IMR-90 (cell line): ENCODE measurements around the gene FRY. TPM values are rescaled to one million over a fixed set of nuclear protein-coding genes. Genes with fewer than 3 reads are reported as not detected.
A peak's percentile ranks its signal among the peaks of the same experiment; 100 is the strongest.

Experiments
- ATAC-seq: fragments of 200-7000 bp; cut with Tn5 transposase; 2 replicates; pipeline ENCODE4 v1.9.1; 2020; ENCODE audit warnings: low read depth, mild to moderate bottlenecking, moderate library complexity
- BruUV-seq: library from RNA; stranded (reverse); fragments of 400-500 nt; replicated peaks from 2 replicates; lab custom pipeline; 2021; lab: Mats Ljungman, UMichigan
- CTCF ChIA-PET: fragments of 300-600 bp; formaldehyde crosslinking; extraction: SDS; loops from one replicate; lab custom pipeline; 2021; ENCODE audit warnings: antibody characterized with exemption; lab: Yijun Ruan, JAX
- POLR2A ChIA-PET: fragments of 300-600 bp; sonication (Branson Sonifier 250); formaldehyde crosslinking; loops from one replicate; lab custom pipeline; 2022; ENCODE audit warnings: antibody characterized with exemption; ENCODE audit not compliant: unreplicated experiment; lab: Charles Lee
- DNase-seq: peaks from one replicate; pipeline ENCODE4 v3.0.0; 2013
- H2AFZ ChIP-seq: replicated peaks from 2 replicates; pipeline ENCODE3; 2013; ENCODE audit warnings: low read length, mild to moderate bottlenecking; ENCODE audit not compliant: poor library complexity
- H2AK5ac ChIP-seq: 2 replicates; pipeline ENCODE4 v1.6.1; 2013; ENCODE audit warnings: low read depth, low read length, inconsistent platforms
- H2AK9ac ChIP-seq: replicated peaks from 2 replicates; pipeline ENCODE3; 2013; ENCODE audit warnings: mild to moderate bottlenecking, low read depth, low read length, moderate library complexity; ENCODE audit not compliant: poor library complexity
- H2BK120ac ChIP-seq: 2 replicates; pipeline ENCODE4 v1.6.1; 2013; ENCODE audit warnings: low read depth, low read length, inconsistent platforms
- H2BK15ac ChIP-seq: 3 replicates; pipeline ENCODE4 v1.6.1; 2013; ENCODE audit warnings: low read depth, low read length, inconsistent platforms
- H2BK20ac ChIP-seq: 2 replicates; pipeline ENCODE4 v1.6.1; 2013; ENCODE audit warnings: low read depth, mild to moderate bottlenecking, inconsistent platforms, low read length, moderate library complexity
- H2BK5ac ChIP-seq: 2 replicates; pipeline ENCODE4 v1.6.1; 2013; ENCODE audit warnings: mild to moderate bottlenecking, low read depth, low read length, inconsistent platforms; ENCODE audit not compliant: poor library complexity, severe bottlenecking
- H3K14ac ChIP-seq: replicated peaks from 2 replicates; pipeline ENCODE4 v1.6.1; 2013; ENCODE audit warnings: low read depth, low read length, inconsistent platforms
- H3K18ac ChIP-seq: 2 replicates; pipeline ENCODE4 v1.6.1; 2013; ENCODE audit warnings: low read depth, low read length, control low read depth
- H3K23ac ChIP-seq: 2 replicates; pipeline ENCODE4 v1.6.1; 2013; ENCODE audit warnings: low read depth, low read length, inconsistent platforms
- H3K27ac ChIP-seq: 2 replicates; pipeline ENCODE4 v1.5.1; 2013; ENCODE audit warnings: mild to moderate bottlenecking, control low read depth, low read length; ENCODE audit not compliant: insufficient read depth
- H3K27me3 ChIP-seq: 2 replicates; pipeline ENCODE4 v1.6.1; 2013; ENCODE audit warnings: low read length; ENCODE audit not compliant: control insufficient read depth, insufficient read depth
- H3K36me3 ChIP-seq: 2 replicates; pipeline ENCODE4 v1.6.1; 2013; ENCODE audit warnings: low read length, mixed read lengths; ENCODE audit not compliant: control insufficient read depth, insufficient read depth
- H3K4ac ChIP-seq: 2 replicates; pipeline ENCODE4 v1.6.1; 2013; ENCODE audit warnings: low read depth, low read length, inconsistent platforms
- H3K4me1 ChIP-seq: 2 replicates; pipeline ENCODE4 v1.6.1; 2013; ENCODE audit warnings: low read length, mixed read lengths; ENCODE audit not compliant: control insufficient read depth, insufficient read depth
- H3K4me2 ChIP-seq: 2 replicates; pipeline ENCODE4 v1.6.1; 2013; ENCODE audit warnings: low read depth, mild to moderate bottlenecking, control low read depth, low read length, moderate library complexity
- H3K4me3 ChIP-seq: 2 replicates; pipeline ENCODE4 v1.5.1; 2013; ENCODE audit warnings: low read depth, mild to moderate bottlenecking, control low read depth, low read length, moderate library complexity; ENCODE audit not compliant: insufficient read depth
- H3K56ac ChIP-seq: 2 replicates; pipeline ENCODE4 v1.6.1; 2013; ENCODE audit warnings: low read length, inconsistent platforms; ENCODE audit not compliant: insufficient read depth; ENCODE audit errors: extremely low read depth
- H3K79me1 ChIP-seq, 2 experiments: 2 replicates each; pipeline ENCODE4 v1.6.1; 2013; ENCODE audit warnings: low read length in 2 of 2, inconsistent platforms in 1 of 2, low read depth in 1 of 2
- H3K9ac ChIP-seq: 2 replicates; pipeline ENCODE4 v1.6.1; 2013; ENCODE audit warnings: low read depth, low read length, control low read depth
- H3K9me1 ChIP-seq: 2 replicates; pipeline ENCODE4 v1.6.1; 2013; ENCODE audit warnings: low read length, inconsistent platforms; ENCODE audit not compliant: insufficient read depth
- H3K9me3 ChIP-seq: 2 replicates; pipeline ENCODE4 v1.6.1; 2013; ENCODE audit warnings: low read length; ENCODE audit not compliant: control insufficient read depth, insufficient read depth
- H4K20me1 ChIP-seq: 2 replicates; pipeline ENCODE4 v1.6.1; 2013; ENCODE audit warnings: low read length, inconsistent platforms; ENCODE audit not compliant: insufficient read depth
- H4K5ac ChIP-seq: 2 replicates; pipeline ENCODE4 v1.6.1; 2013; ENCODE audit warnings: mild to moderate bottlenecking, low read depth, low read length, control low read depth
- H4K8ac ChIP-seq, 2 experiments: 2 replicates each; pipeline ENCODE4 v1.6.1; 2013; ENCODE audit warnings: low read depth in 2 of 2, low read length in 2 of 2, control low read depth in 1 of 2, inconsistent platforms in 1 of 2
- H4K91ac ChIP-seq: 2 replicates; pipeline ENCODE4 v1.6.1; 2013; ENCODE audit warnings: low read depth, low read length, inconsistent platforms; ENCODE audit not compliant: insufficient read depth
- BHLHE40 ChIP-seq: fragments of 150-350 bp; IDR thresholded peaks from 2 replicates; pipeline ENCODE4 v1.6.1; 2016; ENCODE audit warnings: mild to moderate bottlenecking, low read depth, low read length
- MAFK ChIP-seq: IDR thresholded peaks from 2 replicates; pipeline ENCODE4 v1.6.1; 2012; ENCODE audit warnings: low read depth, low read length, improper control_type of control experiment
- RCOR1 ChIP-seq: IDR thresholded peaks from 2 replicates; pipeline ENCODE4 v1.6.1; 2012; ENCODE audit warnings: mild to moderate bottlenecking, low read length, improper control_type of control experiment; ENCODE audit not compliant: insufficient replicate concordance
- WGBS, 2 experiments: methylation state at CpG; one replicate each; pipeline versions ENCODE4 v1.1.5 to v1.1.7; 2013; ENCODE audit warnings: missing lambda C conversion rate in 2 of 2; ENCODE audit not compliant: insufficient read length in 1 of 2; ENCODE audit errors: extremely low coverage in 2 of 2; 5-methylcytosine and 5-hydroxymethylcytosine counted together
- dilution Hi-C: fragments of 300-500 bp; cut with HindIII; formaldehyde crosslinking; loops from one replicate; pipeline ENCODE4 v1.14.3; 2018; ENCODE audit warnings: low sequenced_read_pairs; ENCODE audit not compliant: unreplicated experiment
- in situ Hi-C: fragments of 300-500 bp; cut with MboI; formaldehyde crosslinking; loops from 3 replicates; pipeline ENCODE4 v1.14.3; 2019; ENCODE audit warnings: low sequenced_read_pairs, inconsistent platforms, mixed read lengths
- intact Hi-C: fragments of 100-400 bp; cut with micrococcal nuclease; formaldehyde crosslinking; loops from 2 replicates; pipeline ENCODE4 v1.10.0; 2022
- polyA plus RNA-seq, 3 experiments: library from polyadenylated mRNA; depleted of rRNA; stranded (reverse); fragments of >200 nt; gene quantifications; 2 replicates each; pipeline ENCODE4 v1.2.3, GENCODE V29; 2012; ENCODE audit warnings: low replicate concordance in 1 of 3
- total RNA-seq: library from RNA; depleted of rRNA; stranded (reverse); fragments of >200 nt; gene quantifications from 2 replicates; pipeline ENCODE4 v1.2.3, GENCODE V29; 2012

FRY gene
- total and polyA plus RNA-seq, 2 of the 4 experiments (the other 2 are of a cell fraction), result 3.0 to 4.8 TPM

DNA sequence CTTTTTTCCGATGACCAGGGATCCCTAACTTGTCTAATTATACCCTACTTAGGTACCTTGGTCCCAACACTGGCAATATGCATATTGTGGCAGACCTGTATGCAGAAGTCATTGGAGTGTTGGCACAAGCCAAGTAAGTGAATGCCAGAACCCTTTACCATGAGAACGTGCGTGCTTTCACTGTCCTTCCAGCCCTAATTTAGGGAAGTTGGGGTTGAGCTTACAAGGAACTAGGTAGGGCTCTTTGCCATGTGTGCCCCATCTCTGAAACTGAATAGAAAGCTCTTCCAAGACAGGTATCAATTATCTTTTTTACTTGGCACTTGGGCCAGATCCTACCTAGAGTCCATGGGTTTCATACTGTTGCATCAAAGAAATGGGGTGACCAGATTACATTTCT lies 93.2 kb downstream of the FRY start:
- no peak overlapping the region for H2BK5ac ChIP-seq
- DNase-seq (no peak), ATAC-seq (no peak)
- peaks cover 3% of the 10 kb centered on the region; the same call in 1 of the 2 replicates for H3K36me3 ChIP-seq
- no peak overlapping the region for H2BK120ac ChIP-seq
- no peak overlapping the region for H2BK15ac ChIP-seq
- H3K9ac ChIP-seq, result no peak overlapping the region
- ChIA-PET POLR2A (no interaction called here), CTCF (interaction anchor here (1.6 kb wide), 1 partner anchor 10 kb away, joined by 3 read pairs; no protein-coding TSS in a partner anchor)
- H2AFZ ChIP-seq, result no peak overlapping the region
- no peak overlapping the region for H2AK9ac ChIP-seq
- H3K4ac ChIP-seq, result no peak overlapping the region
- no peak overlapping the region for H3K27ac ChIP-seq
- no peak overlapping the region for H4K91ac ChIP-seq
- 0 out of 2 replicates have a peak overlapping the region, but pooled peaks have one; percentile 49 for H2AK5ac ChIP-seq
- H3K14ac ChIP-seq, result no peak overlapping the region
- intact Hi-C loops, result no loop called here
- H3K18ac ChIP-seq, result no peak overlapping the region; the same call in 1 of the 2 replicates
- H3K9me3 ChIP-seq, result no peaks in the 10 kb centered on the region
- TF ChIP-seq RCOR1 (no peak), MAFK (no peak), BHLHE40 (no peak)
- no peak overlapping the region for H4K8ac ChIP-seq
- peaks cover 2% of the 10 kb centered on the region; the same call in 1 of the 2 replicates for H3K4me1 ChIP-seq
- no peaks in the 10 kb centered on the region for H3K9me1 ChIP-seq
- H3K27me3 ChIP-seq, result no peaks in the 10 kb centered on the region
- dilution Hi-C loops, result no loop called here
- WGBS, 2 experiments, result no CpG with 5 or more reads among the region's 3 CpGs
- H4K5ac ChIP-seq, result no peak overlapping the region
- in situ Hi-C loops, result no loop called here
- no TSS peak for BruUV-seq
- no peak overlapping the region for H3K23ac ChIP-seq
- H4K20me1 ChIP-seq, result no peaks in the 10 kb centered on the region
- H3K4me3 ChIP-seq, result no peak overlapping the region
- H3K56ac ChIP-seq, result no peak overlapping the region
- H2BK20ac ChIP-seq, result no peak overlapping the region
- no peaks in the 10 kb centered on the region for H3K79me1 ChIP-seq
- no peak overlapping the region for H3K4me2 ChIP-seq
